ENCODE measurements around the gene RBM14. TPM values are rescaled to one million over a fixed set of nuclear protein-coding genes. Genes with fewer than 3 reads are reported as not detected.

Gene RBM14
- total and polyA plus RNA-seq, 2 of the 4 experiments (the other 2 are of a cell fraction) = 9.3 to 31.1 TPM

GRCh38 chr11:66653123-66653522 is 36.7 kb downstream of the RBM14 start:
- Histone ChIP-seq H3K4ac (ENCODE audit: low read depth, low read length) (no peak overlapping the region), H3K18ac (ENCODE audit: low read depth, low read length) (no peak overlapping the region), H3K4me3 (ENCODE audit: insufficient read depth, low read depth, low read length) (no peak overlapping the region), H3K4me2 (ENCODE audit: low read depth, low read length) (no peak overlapping the region), H4K91ac (ENCODE audit: insufficient read depth, low read depth, low read length) (no peak overlapping the region), H3K9me3 (ENCODE audit: control insufficient read depth, insufficient read depth, low read length) (no peaks in the 10 kb centered on the region), H3K27me3 (ENCODE audit: control insufficient read depth, insufficient read depth, low read length) (no peaks in the 10 kb centered on the region), H3K9ac (ENCODE audit: low read depth, low read length) (no peak overlapping the region), H3K14ac (replicated peaks; ENCODE audit: low read depth, low read length) (no peak overlapping the region), H3K4me1 (ENCODE audit: control insufficient read depth, insufficient read depth, low read length) (no peaks in the 10 kb centered on the region), H4K8ac (ENCODE audit: low read depth in 2 of 2, low read length in 2 of 2) (no peak overlapping the region), H2BK120ac (ENCODE audit: low read depth, low read length) (no peak overlapping the region), H3K56ac (ENCODE audit: extremely low read depth, insufficient read depth, low read length) (no peak overlapping the region), H4K20me1 (ENCODE audit: insufficient read depth, low read length) (peaks cover 40% of the 10 kb centered on the region), H2BK20ac (ENCODE audit: low read depth, low read length) (no peak overlapping the region), H2AK9ac (replicated peaks; ENCODE audit: low read depth, low read length, poor library complexity) (no peak overlapping the region), H3K9me1 (ENCODE audit: insufficient read depth, low read length) (peaks cover 8% of the 10 kb centered on the region; the same call in 1 of the 2 replicates), H3K23ac (ENCODE audit: low read depth, low read length) (no peak overlapping the region), H3K27ac (ENCODE audit: insufficient read depth, low read length) (no peak overlapping the region), H3K79me1 (ENCODE audit: low read depth in 1 of 2, low read length in 2 of 2) (peaks cover 47 to 69% of the 10 kb centered on the region in 2 experiments), H2BK5ac (ENCODE audit: low read depth, low read length, poor library complexity, severe bottlenecking) (no peak overlapping the region), H2BK15ac (ENCODE audit: low read depth, low read length) (no peak overlapping the region), H4K5ac (ENCODE audit: low read depth, low read length) (no peak overlapping the region), H2AK5ac (ENCODE audit: low read depth, low read length) (no peak overlapping the region), H2AFZ (replicated peaks; ENCODE audit: low read length, poor library complexity) (no peak overlapping the region), H3K36me3 (ENCODE audit: control insufficient read depth, insufficient read depth, low read length) (peaks cover 42% of the 10 kb centered on the region)
- CTCF ChIA-PET = no interaction called here
- BruUV-seq (replicated peaks) = no TSS peak
- in situ Hi-C loops (cut with MboI; ENCODE audit: low sequenced_read_pairs) = no loop called here
- intact Hi-C loops (cut with micrococcal nuclease) = no loop called here
- TF ChIP-seq RCOR1 (IDR thresholded peaks at IDR 0.05; ENCODE audit: insufficient replicate concordance, low read length) (no peak), POLR2A (IDR thresholded peaks at IDR 0.05; ENCODE audit: low read depth, low read length) (no peak), CEBPB (IDR thresholded peaks at IDR 0.05; ENCODE audit: low read depth, low read length) (no peak), MAZ (IDR thresholded peaks at IDR 0.05; ENCODE audit: borderline replicate concordance, low read depth, low read length) (no peak)
- POLR2A ChIA-PET (ENCODE audit: unreplicated experiment) = no interaction called here
- dilution Hi-C loops (cut with HindIII; ENCODE audit: low sequenced_read_pairs, unreplicated experiment) = no loop called here
- no CpG with 5 or more reads among the region's 6 CpGs for WGBS, 2 experiments (ENCODE audit: extremely low coverage in 2 of 2, insufficient read length in 1 of 2)
- ATAC-seq (ENCODE audit: low read depth) (no peak; the same call in 1 of the 2 replicates), DNase-seq (peak; percentile 36)

All from IMR-90 (cell line).